Sigmoid colon (tissue), 7 donors: Measurements from ENCODE around the gene ERFE. TPM values are rescaled to one million over a fixed set of nuclear protein-coding genes. Genes with fewer than 3 reads are reported as not detected.

Experiments used
- DNase-seq: peaks from one replicate; pipeline ENCODE4 v3.0.0-alpha.2; 2019
- H3K27ac ChIP-seq, 4 donors: fragments of 200-600 bp; sonication (generic); one replicate each; pipeline ENCODE4 v1.5.1; 2016 to 2019; ENCODE audit warnings: mild to moderate bottlenecking in 1 of 4
- H3K27me3 ChIP-seq, 3 donors: fragments of 200-600 bp; sonication (generic); one replicate each; pipeline ENCODE4 v1.5.1; 2019; ENCODE audit warnings: mild to moderate bottlenecking in 1 of 3
- H3K36me3 ChIP-seq, 4 donors: fragments of 200-600 bp; sonication (generic); one replicate each; pipeline ENCODE4 v1.5.1; 2016 to 2019
- H3K4me1 ChIP-seq, 4 donors: fragments of 200-600 bp; sonication (generic); one replicate each; pipeline ENCODE4 v1.5.1; 2017 to 2019
- H3K4me3 ChIP-seq, 4 donors: fragments of 200-600 bp; sonication (generic); one replicate each; pipeline ENCODE4 v1.5.1; 2017 to 2019; ENCODE audit warnings: mild to moderate bottlenecking in 2 of 4, moderate library complexity in 1 of 4
- H3K9me3 ChIP-seq, 4 donors: fragments of 200-600 bp in 3 of 4; sonication (generic) in 3 of 4; one replicate each; pipeline versions ENCODE4 v1.5.1 to v1.6.1; 2013 to 2019
- EP300 ChIP-seq, 4 donors: sonication (generic); formaldehyde crosslinking; IDR thresholded peaks; one replicate each; pipeline ENCODE4 v1.6.1; 2017; ENCODE audit warnings: antibody characterized with exemption in 4 of 4
- POLR2A ChIP-seq, 2 donors: fragments of 450-650 bp; IDR thresholded peaks; one replicate each; pipeline ENCODE4 v1.6.1; 2016; ENCODE audit warnings: antibody characterized with exemption in 2 of 2, mild to moderate bottlenecking in 2 of 2, moderate library complexity in 2 of 2
- POLR2AphosphoS5 ChIP-seq, 4 donors: sonication (generic); formaldehyde crosslinking; IDR thresholded peaks; one replicate each; pipeline ENCODE4 v1.6.1; 2017; ENCODE audit warnings: antibody characterized with exemption in 4 of 4
- WGBS, 2 donors: extraction: QIAGEN DNeasy Blood & Tissue Kit; methylation state at CpG; one replicate each; pipeline ENCODE4 v1.1.7; 2013; 5-methylcytosine and 5-hydroxymethylcytosine counted together
- intact Hi-C: fragments of 100-400 bp; cut with DNase I; formaldehyde crosslinking; loops from one replicate; pipeline ENCODE4 v1.15.1; 2023
- polyA plus RNA-seq, 3 donors: library from polyadenylated mRNA; stranded (reverse); fragments of 200-250 nt; gene quantifications; one replicate each; pipeline ENCODE4 v1.2.3, GENCODE V29; 2013
- total RNA-seq, 4 donors: library from RNA; depleted of rRNA; stranded (reverse); fragments of >200 nt; gene quantifications; one replicate each; pipeline ENCODE4 v1.1.0, GENCODE V29; 2016
- TF ChIP-seq, protein P1 (sequence below), 4 experiments: fragments of 450-650 bp in 3 of 4; fragments of 200-600 bp in 1 of 4; IDR thresholded peaks; one replicate each; pipeline ENCODE4 v1.5.1; 2016 to 2019; ENCODE audit warnings: antibody characterized with exemption in 4 of 4, mild to moderate bottlenecking in 3 of 4, moderate library complexity in 2 of 4
- donor health status: healthy with polysubstance abuse.
- donor health status: Bipolar disorder and iron deficiency.
- donor health status: healthy.

The ERFE gene
- total and polyA plus RNA-seq, 7 donors: 0.42 to 0.71 (median 0.49) TPM; not detected in 4

DNA sequence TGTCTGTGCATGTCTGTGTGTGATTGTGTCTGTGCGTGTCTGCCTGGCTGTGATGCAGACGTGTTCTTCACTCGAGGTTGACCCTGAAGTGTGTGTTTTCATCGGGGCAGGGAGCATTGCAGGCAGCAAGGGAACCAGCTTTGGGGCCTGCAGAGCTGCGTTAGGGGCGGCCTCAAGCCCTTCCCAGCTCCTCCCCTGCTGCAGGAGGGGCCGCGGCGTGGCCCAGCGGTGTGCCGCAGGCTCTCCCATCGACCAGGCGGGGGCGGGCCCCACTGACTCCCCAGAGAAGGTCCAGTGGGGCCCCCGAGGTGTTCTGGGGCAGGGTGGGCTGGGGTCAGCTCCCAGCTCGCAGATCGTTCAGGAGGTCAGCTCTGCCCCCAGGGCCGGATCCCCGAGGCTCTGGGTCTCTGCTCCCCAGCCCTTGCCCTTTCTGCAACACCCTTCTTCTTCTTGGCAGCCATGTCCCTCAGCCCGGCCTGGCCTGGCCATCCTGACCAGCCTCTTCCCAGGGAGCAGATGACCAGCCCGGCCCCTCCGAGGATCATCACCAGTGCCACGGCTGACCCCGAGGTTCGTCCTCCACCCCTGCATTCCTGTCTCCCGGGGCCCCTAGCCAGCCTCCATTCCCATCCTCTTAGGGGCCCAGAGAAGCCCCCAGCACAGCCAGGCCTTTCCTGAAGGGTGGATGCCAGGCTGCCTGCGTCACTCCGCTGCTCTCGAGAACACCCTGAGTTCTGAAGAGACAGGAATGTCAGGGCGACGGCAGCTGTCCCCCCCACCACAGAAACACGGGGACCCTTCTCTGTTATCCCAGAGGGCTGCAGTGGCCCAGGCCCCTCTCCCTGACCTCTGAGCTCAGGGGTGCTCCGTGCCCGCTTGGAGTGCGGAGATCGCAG lies 31.4 kb upstream of the ERFE start:
- Histone ChIP-seq H3K9me3 (no peaks in the 10 kb centered on the region), H3K4me3 (peak overlapping the region in 3 of 4 donors; percentile 19 to 48 (median 22)), H3K27ac (peak overlapping the region in 1 of 4 donors; percentile 24), H3K4me1 (peaks cover 0 to 13% (median 4%) of the 10 kb centered on the region in 4 donors), H3K27me3 (no peaks in the 10 kb centered on the region), H3K36me3 (no peaks in the 10 kb centered on the region)
- intact Hi-C loops: no loop called here
- TF ChIP-seq, protein P1, sequence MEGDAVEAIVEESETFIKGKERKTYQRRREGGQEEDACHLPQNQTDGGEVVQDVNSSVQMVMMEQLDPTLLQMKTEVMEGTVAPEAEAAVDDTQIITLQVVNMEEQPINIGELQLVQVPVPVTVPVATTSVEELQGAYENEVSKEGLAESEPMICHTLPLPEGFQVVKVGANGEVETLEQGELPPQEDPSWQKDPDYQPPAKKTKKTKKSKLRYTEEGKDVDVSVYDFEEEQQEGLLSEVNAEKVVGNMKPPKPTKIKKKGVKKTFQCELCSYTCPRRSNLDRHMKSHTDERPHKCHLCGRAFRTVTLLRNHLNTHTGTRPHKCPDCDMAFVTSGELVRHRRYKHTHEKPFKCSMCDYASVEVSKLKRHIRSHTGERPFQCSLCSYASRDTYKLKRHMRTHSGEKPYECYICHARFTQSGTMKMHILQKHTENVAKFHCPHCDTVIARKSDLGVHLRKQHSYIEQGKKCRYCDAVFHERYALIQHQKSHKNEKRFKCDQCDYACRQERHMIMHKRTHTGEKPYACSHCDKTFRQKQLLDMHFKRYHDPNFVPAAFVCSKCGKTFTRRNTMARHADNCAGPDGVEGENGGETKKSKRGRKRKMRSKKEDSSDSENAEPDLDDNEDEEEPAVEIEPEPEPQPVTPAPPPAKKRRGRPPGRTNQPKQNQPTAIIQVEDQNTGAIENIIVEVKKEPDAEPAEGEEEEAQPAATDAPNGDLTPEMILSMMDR (IDR thresholded peaks at IDR 0.05): no peak
- TF ChIP-seq POLR2A (IDR thresholded peaks at IDR 0.05) (no peak), EP300 (IDR thresholded peaks at IDR 0.05) (no peak), POLR2AphosphoS5 (IDR thresholded peaks at IDR 0.05) (no peak)
- DNase-seq: peak; percentile 84
- 50 to 56% methylated on average over 36 of the region's 36 CpGs for WGBS, 2 donors

DNA sequence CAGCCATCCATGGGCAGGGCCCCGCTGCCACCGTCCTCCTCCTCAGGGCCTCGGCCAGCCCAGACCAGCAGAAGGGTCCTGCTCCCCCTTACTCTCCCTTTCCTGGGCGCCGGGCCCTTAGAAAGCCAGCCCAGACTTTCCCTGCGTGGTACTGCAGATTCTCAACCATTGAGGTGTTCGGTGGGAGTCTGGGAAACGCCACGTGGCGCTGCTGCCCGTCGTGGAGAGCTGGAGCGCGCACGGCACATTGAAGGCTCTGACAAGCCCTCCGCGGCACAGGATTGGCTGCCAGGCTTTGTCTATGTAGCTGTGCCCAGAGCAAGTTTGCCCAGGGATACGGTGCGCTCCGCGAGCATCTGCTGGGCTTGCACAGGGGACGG lies 30.7 kb upstream of the ERFE start:
- DNase-seq: no peak
- intact Hi-C loops: no loop called here
- no peak for TF ChIP-seq POLR2A (IDR thresholded peaks at IDR 0.05)
- TF ChIP-seq, protein P1 (IDR thresholded peaks at IDR 0.05): no peak
- no peak for TF ChIP-seq POLR2AphosphoS5 (IDR thresholded peaks at IDR 0.05)
- TF ChIP-seq EP300 (IDR thresholded peaks at IDR 0.05): no peak
- Histone ChIP-seq H3K27ac (no peak overlapping the region), H3K36me3 (no peaks in the 10 kb centered on the region), H3K4me3 (peak overlapping the region in 1 of 4 donors; percentile 48), H3K4me1 (peaks cover 0 to 13% (median 4%) of the 10 kb centered on the region in 4 donors), H3K27me3 (no peaks in the 10 kb centered on the region), H3K9me3 (no peaks in the 10 kb centered on the region)
- 92% methylated on average over 22 of the region's 22 CpGs for WGBS, 2 donors

DNA sequence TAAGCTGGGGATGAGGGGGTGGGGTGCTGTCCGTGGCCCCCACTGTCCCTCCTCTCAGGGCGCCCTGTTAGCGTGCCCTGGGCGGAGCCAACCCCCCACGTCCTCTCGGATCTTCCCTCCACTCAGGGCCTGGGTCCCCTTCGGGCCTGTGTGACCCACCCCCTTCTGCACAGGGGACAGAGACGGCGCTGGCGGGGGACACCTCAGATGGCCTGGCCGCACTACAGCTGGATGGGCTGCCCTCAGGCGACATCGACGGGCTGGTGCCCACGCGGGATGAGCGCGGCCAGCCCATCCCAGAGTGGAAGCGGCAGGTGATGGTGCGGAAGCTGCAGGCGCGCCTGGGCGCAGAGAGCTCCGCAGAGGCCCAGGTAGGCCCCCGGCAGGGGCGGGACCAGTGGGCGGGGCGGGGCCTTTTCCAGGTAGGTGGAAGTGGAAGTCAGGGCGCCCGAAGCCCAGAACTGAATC lies 30.2 kb upstream of the ERFE start:
- no peak overlapping the region for H3K4me3 ChIP-seq
- DNase-seq: no peak
- peaks cover 0 to 13% (median 4%) of the 10 kb centered on the region in 4 donors for H3K4me1 ChIP-seq
- TF ChIP-seq POLR2A (IDR thresholded peaks at IDR 0.05) (no peak), POLR2AphosphoS5 (IDR thresholded peaks at IDR 0.05) (no peak), EP300 (IDR thresholded peaks at IDR 0.05) (no peak)
- TF ChIP-seq, protein P1 (IDR thresholded peaks at IDR 0.05): no peak
- no peak overlapping the region for H3K27ac ChIP-seq
- intact Hi-C loops: no loop called here
- WGBS, 2 donors: 74 to 78% methylated on average over 30 of the region's 30 CpGs
- no peaks in the 10 kb centered on the region for H3K27me3 ChIP-seq
- no peaks in the 10 kb centered on the region for H3K36me3 ChIP-seq
- no peaks in the 10 kb centered on the region for H3K9me3 ChIP-seq

DNA sequence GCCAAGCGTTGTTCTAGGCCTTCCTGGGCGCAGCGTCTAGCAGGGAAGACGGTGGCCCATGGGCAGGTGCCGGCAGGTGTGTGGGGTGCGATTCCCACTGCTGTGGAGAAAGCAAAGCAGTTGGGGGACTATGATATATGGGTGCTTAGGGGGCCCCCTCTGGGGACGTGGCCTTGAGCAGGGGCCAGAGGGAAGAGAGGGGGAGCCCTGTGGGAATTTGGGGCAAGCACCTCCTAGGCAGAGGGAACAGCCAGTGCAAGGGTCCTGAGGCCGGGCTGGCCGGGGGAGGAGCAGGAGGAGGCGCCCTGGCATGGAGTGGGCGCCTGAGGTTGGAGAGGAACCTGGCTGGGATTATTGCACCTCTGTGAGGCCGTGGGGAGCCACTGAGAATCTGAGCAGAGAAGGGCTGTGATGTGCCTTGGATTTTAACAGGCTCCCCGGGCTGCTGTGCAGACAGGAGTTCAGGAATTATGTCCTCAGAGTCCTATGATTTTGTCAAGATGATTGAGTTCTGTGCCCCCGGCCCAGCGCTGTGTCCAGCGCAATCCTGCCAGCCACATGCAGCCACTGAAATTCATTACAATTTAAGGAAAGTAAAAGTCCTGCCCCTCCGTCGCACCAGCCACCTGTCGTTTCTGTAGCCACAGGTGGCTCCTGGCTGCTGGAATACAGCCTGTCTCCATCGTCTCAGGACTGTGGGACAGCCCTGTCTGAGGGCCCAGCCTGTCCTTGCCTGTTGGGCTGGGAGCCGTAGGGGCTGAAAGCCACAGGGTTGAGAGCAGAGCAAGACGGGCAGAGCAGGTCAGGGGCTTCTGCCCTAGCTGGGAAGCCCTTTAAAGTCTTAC lies 29.4 kb upstream of the ERFE start:
- H3K4me1 ChIP-seq: peaks cover 0 to 13% (median 4%) of the 10 kb centered on the region in 4 donors
- H3K27ac ChIP-seq: no peak overlapping the region
- no peaks in the 10 kb centered on the region for H3K9me3 ChIP-seq
- TF ChIP-seq POLR2AphosphoS5 (IDR thresholded peaks at IDR 0.05): no peak
- no peak for TF ChIP-seq POLR2A (IDR thresholded peaks at IDR 0.05)
- TF ChIP-seq, protein P1 (IDR thresholded peaks at IDR 0.05): no peak
- no peak for TF ChIP-seq EP300 (IDR thresholded peaks at IDR 0.05)
- H3K27me3 ChIP-seq: no peaks in the 10 kb centered on the region
- intact Hi-C loops: no loop called here
- no peak overlapping the region for H3K4me3 ChIP-seq
- WGBS, 2 donors: 81 to 90% methylated on average over 22 of the region's 22 CpGs
- H3K36me3 ChIP-seq: no peaks in the 10 kb centered on the region
- no peak for DNase-seq
